ENCODE data around the gene ZNF497.

DNA sequence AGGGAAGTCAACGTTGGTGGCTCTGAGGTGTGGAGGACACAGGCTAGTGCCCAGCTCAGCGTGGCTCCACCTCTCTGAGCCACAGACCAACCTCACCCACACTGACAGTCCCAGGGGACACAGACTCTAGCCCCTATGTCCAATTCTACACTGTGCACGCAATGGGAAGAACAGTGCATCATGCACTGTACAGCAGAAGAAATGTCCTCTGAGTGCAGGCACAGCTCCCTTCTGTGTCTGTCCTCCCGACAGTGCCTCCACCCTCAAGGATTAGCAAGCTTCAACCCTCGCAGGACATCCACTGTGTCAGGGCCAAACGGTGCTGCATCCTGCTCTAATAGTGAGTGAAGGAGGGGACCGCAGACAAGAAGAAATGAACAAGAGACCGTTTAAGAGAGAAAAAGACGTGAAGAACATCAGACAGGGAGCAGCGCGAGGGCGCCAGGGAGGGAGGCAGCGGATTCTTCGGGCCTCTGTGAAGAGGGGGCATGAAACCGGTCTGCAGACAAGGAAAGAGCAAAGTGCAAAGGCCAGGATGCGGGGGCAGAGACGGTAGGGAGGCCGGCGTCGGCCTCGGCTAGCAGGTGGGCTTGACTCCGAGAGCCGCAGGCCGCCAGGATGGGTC, 17.6 kb upstream of the ZNF497 start:
- TF ChIP-seq POLR2A (IDR thresholded peaks at IDR 0.05) (no peak), POLR2AphosphoS5 (IDR thresholded peaks at IDR 0.05) (no peak)
